Stimulated activated CD8-positive, alpha-beta memory T cell treated with anti-CD3 and anti-CD28 coated beads, Interleukin-4, amount 100 ng/mL, for 1 hour (primary cell): ENCODE data around the gene GNMT.
A peak's percentile ranks its signal among the peaks of the same experiment; 100 is the strongest.
"Not testable (repeated sequence)": the region's sequence is repeated elsewhere in the genome, so short reads cannot be mapped to it uniquely, and the experiment has no call there.

ENCODE experiments used
- DNase-seq, 2 donors: peaks; one replicate each; pipeline ENCODE4 v3.0.0-alpha.2; 2020; ENCODE audit warnings: low read depth in 2 of 2, low spot score in 1 of 2

Gene GNMT

GRCh38 chr6:42973926-42974325, 13.4 kb downstream of the GNMT start:
- DNase-seq = no peak

- DNase-seq = no peak
Observed at GRCh38 chr6:42974919-42975505, 14.5 kb downstream of the GNMT start.

- no peak for DNase-seq
Observed at GRCh38 chr6:42978487-42978838, 17.9 kb downstream of the GNMT start.

- DNase-seq = peak; percentile 84 to 85
Observed at GRCh38 chr6:42978839-42979522, 18.4 kb downstream of the GNMT start, which contains the start of gene PEX6. Gene PEX6 (minus strand): TSS chr6:42979181. CDS start chr6:42979150, 31 bp downstream.

- no peak for DNase-seq
Observed at GRCh38 chr6:42979523-42980177, 19.1 kb downstream of the GNMT start.

GRCh38 chr6:42981836-42982235, 21.3 kb downstream of the GNMT start:
- DNase-seq = no peak

- peak; percentile 86 to 93 for DNase-seq
Observed at GRCh38 chr6:42984001-42984923, 23.7 kb downstream of the GNMT start, which contains the start of gene PPP2R5D. Gene PPP2R5D (plus strand): TSS chr6:42984570. CDS start chr6:42984678, 108 bp downstream.

GRCh38 chr6:42984924-42985475, 24.4 kb downstream of the GNMT start:
- no peak for DNase-seq

GRCh38 chr6:42987533-42988451, 27.2 kb downstream of the GNMT start:
- DNase-seq = no peak

GRCh38 chr6:42988486-42989020, 28.0 kb downstream of the GNMT start:
- no peak for DNase-seq

- no peak for DNase-seq
Observed at GRCh38 chr6:42989923-42990322, 29.4 kb downstream of the GNMT start.

GRCh38 chr6:42993445-42993844, 32.9 kb downstream of the GNMT start:
- no peak for DNase-seq

GRCh38 chr6:42996513-42996912, 36.0 kb downstream of the GNMT start:
- DNase-seq = no peak

- DNase-seq = not testable (repeated sequence)
Observed at GRCh38 chr6:42998205-42998604, 37.7 kb downstream of the GNMT start.

- DNase-seq = no peak
Observed at GRCh38 chr6:43001843-43002242, 41.3 kb downstream of the GNMT start.

GRCh38 chr6:43005844-43006243, 45.3 kb downstream of the GNMT start:
- no peak for DNase-seq

- no peak for DNase-seq
Observed at GRCh38 chr6:43006251-43006650, 45.7 kb downstream of the GNMT start.

GRCh38 chr6:43007126-43007525, 46.6 kb downstream of the GNMT start:
- no peak for DNase-seq

- no peak for DNase-seq
Observed at GRCh38 chr6:43009124-43009523, 48.6 kb downstream of the GNMT start.

- DNase-seq = no peak
Observed at GRCh38 chr6:43011207-43011606, 50.7 kb downstream of the GNMT start.
